HG02763 (cell line): Measurements from ENCODE around the gene NET1.

ENCODE experiments used
- ATAC-seq: cut with Tn5 transposase; IDR thresholded peaks from one replicate; pipeline ENCODE4 v1.9.1; 2021; ENCODE audit warnings: mild to moderate bottlenecking, moderate library complexity; ENCODE audit not compliant: unreplicated experiment

Gene NET1

GRCh38 chr10:5441106-5441505 lies 28.7 kb downstream of the NET1 start:
- ATAC-seq, result no peak

DNA sequence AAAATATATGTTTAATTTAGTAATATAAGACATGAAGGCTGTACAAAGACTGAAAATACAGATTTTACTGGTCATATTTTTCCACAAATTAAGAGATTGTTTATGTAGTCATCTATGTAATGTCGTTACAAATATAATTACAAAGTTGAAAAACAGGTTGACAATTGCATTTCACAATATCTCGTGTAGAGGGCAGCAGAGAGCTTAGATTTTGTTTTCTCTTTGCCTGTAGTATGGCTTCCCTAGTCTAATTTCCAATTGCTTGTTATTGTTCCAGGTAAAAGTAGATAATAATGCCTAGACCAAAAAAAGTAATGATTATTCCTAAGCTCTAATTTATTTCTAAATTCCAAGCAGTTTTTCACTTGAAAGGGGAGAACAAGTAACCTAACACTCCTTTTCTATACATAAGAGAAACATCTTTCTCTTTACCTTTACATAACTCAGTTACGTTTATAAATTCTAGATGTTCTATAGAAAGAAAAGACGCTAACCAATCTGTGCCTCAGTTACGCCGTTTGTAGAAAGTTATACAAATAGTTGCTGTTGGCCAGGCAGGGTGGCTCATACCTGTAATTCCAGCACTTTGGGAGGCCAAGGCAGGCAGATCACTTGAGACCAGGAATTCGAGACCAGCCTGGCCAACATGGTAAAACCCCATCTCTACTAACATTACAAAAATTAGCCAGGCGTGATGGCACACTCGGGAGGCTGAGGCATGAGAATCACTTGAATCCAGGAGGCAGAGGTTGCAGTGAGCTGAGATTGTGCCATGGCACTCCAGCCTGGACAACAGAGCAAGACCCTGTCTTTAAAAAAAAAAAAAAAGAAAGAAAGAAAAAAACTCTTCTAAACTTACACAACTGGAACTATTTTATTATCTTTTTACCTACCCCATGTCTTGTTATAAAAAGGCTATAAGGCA lies 30.0 kb downstream of the NET1 start:
- no peak for ATAC-seq

- ATAC-seq, result peak; percentile 30
Measured at GRCh38 chr10:5442990-5443370, 30.6 kb downstream of the NET1 start.

GRCh38 chr10:5443429-5443828 lies 31.1 kb downstream of the NET1 start:
- ATAC-seq, result peak; percentile 58

DNA sequence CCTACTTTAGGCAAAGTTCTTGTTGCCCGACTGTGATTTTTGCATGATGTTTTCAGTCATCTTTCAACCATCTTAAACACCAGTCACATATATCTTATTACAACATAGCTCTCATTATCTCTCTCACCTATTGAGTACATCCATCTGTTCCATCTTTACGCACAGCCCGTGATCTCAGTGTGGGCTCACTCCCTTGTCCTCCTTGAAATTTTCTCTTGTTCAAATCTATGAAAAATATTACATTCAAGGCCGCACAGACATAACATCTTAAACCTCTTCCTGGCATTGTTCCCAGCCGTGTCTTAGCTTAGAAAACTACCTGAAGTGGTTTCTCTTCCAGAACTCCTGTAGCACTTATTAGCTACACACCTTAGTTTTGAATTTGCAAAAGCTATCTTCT lies 32.6 kb downstream of the NET1 start:
- ATAC-seq, result no peak

GRCh38 chr10:5446390-5446926 lies 34.1 kb downstream of the NET1 start:
- peak; percentile 53 for ATAC-seq

GRCh38 chr10:5447056-5447455 lies 34.7 kb downstream of the NET1 start:
- ATAC-seq, result no peak

DNA sequence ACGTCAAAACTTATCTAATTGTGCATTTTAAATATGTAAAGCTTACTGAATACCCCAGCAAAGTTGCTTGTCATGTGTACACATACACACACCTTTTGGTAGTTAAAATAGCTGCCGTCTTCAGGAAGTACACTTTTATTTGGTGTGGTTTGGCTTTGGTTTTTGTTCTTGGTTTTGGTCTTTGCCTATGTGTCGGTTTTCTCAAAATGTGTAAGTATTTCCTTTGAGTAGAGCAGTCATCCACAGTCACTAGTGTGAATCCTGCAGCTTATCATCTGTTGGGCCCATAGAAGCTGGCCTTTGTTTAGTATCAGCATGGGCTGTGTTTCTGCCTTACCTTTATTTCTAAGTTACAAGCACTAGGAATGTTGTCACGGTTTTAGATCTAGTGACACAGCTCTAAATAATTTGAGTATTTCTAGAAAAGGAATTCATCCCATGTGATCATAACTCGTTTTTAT lies 35.3 kb downstream of the NET1 start:
- peak; percentile 48 for ATAC-seq

GRCh38 chr10:5448333-5449001 lies 36.1 kb downstream of the NET1 start:
- no peak for ATAC-seq

GRCh38 chr10:5449227-5449626 lies 36.9 kb downstream of the NET1 start:
- ATAC-seq, result no peak

DNA sequence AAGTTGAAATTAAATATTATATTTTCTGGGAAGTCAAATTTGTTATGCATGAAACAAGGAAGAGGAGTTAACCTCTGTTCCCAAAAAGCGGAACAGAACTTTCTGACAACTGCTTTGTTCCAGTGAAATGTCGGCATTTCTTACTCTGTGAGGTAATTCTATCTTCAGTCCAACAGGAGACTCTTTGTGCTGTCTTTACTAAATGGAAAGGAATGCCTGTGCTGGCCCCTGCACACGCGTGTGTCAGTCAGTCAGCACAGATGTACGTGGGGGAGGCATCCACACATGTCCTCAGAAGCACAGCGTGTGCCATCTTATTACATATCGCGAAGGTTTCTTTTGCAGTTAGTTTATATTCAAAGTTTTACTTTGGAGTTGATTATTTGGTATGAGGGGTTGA lies 37.5 kb downstream of the NET1 start:
- no peak for ATAC-seq

- ATAC-seq, result no peak
Measured at GRCh38 chr10:5450605-5451384, 38.4 kb downstream of the NET1 start.

DNA sequence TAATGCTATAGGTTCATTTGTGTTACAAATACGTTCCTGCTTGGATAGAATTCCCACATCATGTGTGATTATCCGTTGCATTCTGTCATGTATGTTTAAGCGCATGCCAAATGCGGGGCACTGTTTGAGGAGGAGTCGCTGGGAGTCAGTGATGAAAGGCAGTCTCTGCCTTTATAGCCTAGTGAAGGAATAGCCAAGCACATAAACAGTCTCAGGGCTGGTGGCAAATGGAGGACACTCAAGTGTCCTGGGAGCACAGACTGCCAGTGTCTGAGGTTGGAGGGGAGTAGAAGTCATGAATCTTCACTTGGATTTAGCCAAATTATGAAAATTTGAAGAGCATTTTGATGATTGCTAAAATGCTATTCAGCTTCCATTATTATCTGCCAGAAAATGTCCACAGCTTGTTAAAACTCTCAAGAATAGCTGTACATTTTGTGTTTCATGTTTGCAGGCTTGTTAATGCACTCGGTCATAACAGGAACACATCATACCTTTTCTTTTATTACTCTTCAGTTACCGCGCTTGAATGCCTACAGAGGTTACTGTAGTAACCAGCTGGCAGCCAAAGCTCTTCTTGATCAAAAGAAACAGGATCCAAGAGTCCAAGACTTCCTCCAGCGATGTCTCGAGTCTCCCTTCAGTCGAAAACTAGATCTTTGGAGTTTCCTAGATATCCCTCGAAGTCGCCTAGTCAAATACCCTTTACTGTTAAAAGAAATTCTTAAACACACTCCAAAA lies 41.6 kb downstream of the NET1 start:
- ATAC-seq, result no peak

DNA sequence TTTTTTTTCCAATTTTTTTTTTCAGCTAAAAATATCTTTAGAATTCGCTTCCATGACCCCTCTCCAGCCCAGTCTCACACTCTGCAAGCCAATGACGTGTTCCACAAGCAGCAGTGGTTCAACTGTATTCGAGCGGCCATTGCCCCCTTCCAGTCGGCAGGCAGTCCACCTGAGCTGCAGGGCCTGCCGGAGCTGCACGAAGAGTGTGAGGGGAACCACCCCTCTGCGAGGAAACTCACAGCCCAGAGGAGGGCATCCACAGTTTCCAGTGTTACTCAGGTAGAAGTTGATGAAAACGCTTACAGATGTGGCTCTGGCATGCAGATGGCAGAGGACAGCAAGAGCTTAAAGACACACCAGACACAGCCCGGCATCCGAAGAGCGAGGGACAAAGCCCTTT lies 44.2 kb downstream of the NET1 start:
- ATAC-seq, result no peak

DNA sequence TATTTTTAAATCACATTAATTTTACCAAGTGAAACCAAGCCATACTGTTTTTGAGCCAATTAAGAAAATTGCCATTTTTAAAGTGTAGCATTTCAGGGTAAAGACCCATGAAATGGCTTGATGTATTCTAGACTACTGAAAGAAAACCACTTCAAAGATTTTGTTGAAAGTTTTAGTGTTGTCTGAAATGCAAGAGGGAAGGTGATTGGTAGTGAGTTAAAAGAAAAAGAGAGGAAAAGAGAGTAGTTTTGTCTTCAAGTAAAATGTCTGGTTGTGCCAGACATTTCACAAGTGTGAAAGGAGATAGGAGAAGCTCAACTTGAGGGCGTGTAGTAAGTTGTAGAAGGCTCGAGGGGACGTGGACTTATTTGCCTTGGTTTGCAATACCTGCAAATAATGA lies 45.4 kb downstream of the NET1 start:
- no peak for ATAC-seq

- ATAC-seq, result no peak
Measured at GRCh38 chr10:5458425-5458824, 46.1 kb downstream of the NET1 start.

DNA sequence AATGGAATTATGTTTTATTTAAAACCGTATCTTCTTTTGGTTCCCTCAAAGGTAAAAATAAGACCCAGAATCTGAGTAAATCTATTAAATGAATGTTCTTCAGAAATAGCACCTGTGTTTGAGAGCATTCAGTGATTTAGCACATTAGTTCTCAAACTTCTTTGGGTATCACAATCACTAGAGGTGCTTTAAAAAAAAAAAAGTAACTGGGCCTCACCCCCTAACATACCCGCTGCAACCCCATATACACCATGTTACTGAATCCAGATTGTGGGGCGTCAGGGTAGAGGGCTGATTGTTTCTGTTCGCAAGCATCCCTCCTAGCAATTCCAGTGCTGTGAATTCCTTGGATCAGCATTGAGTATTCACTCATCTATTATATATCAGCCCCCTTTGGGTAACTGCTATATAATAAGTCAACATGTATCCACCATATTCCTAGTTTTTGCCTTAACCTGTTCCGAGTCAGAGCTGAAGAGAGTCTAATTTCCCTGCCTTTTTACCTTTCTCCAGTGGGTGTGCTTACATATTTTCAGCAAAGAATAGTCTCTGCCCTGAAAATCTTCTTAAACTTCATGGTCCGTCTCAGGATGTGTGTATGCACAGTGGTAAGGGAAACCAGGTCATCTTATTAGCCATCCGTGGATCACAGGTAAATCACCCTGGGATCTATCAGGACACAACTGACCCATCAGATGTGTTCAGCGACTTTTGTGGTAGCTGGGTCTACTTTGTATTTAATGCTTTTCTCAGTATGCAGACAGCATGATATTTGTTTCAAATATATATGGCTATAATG lies 46.8 kb downstream of the NET1 start:
- no peak for ATAC-seq

GRCh38 chr10:5460468-5461202 lies 48.3 kb downstream of the NET1 start:
- ATAC-seq, result no peak

DNA sequence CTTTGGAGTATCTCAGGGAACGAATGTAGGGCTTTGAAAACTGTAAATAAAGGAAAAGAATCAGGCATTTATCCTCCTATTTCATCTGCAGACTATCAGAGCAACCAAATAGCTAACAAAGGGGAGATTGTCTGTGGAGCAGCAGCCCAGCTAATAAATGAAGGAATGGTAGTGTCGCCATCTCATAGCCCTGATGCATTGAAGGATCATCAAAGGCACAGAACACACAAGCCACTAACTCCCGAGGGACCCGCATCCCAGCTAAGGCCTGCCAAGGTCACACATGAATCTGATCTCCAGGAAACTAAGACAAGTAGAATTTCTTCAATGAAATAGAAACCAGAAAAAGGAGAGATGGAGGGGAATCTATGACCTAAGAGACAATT lies 48.8 kb downstream of the NET1 start:
- no peak for ATAC-seq
